Measurements from ENCODE around the gene CTDNEP1.
A peak's percentile ranks its signal among the peaks of the same experiment; 100 is the strongest.

Gene CTDNEP1

GRCh38 chr17:7215136-7215638 is 36.3 kb downstream of the CTDNEP1 start:
- DNase-seq (ENCODE audit: low spot score) = no peak

GRCh38 chr17:7214300-7215135 is 37.0 kb downstream of the CTDNEP1 start:
- peak; percentile 94 for DNase-seq (ENCODE audit: low spot score)

GRCh38 chr17:7213895-7214299 is 37.6 kb downstream of the CTDNEP1 start:
- DNase-seq (ENCODE audit: low spot score) = peak; percentile 82

- no peak for DNase-seq (ENCODE audit: low spot score)
Observed at GRCh38 chr17:7211491-7212273, 39.9 kb downstream of the CTDNEP1 start.

- DNase-seq (ENCODE audit: low spot score) = no peak
Observed at GRCh38 chr17:7208754-7209460, 42.6 kb downstream of the CTDNEP1 start.

GRCh38 chr17:7208027-7208571 is 43.4 kb downstream of the CTDNEP1 start:
- DNase-seq (ENCODE audit: low spot score) = peak; percentile 42

- no peak for DNase-seq (ENCODE audit: low spot score)
Observed at GRCh38 chr17:7207120-7208001, 44.2 kb downstream of the CTDNEP1 start.

GRCh38 chr17:7205561-7205960 is 46.0 kb downstream of the CTDNEP1 start:
- no peak for DNase-seq (ENCODE audit: low spot score)

- DNase-seq (ENCODE audit: low spot score) = peak; percentile 96
Observed at GRCh38 chr17:7204828-7205461, 46.6 kb downstream of the CTDNEP1 start.

GRCh38 chr17:7204336-7204735 is 47.2 kb downstream of the CTDNEP1 start:
- no peak for DNase-seq (ENCODE audit: low spot score)

GRCh38 chr17:7203391-7203790 is 48.1 kb downstream of the CTDNEP1 start:
- no peak for DNase-seq (ENCODE audit: low spot score)

- no peak for DNase-seq (ENCODE audit: low spot score)
Observed at GRCh38 chr17:7196651-7197401, 54.7 kb downstream of the CTDNEP1 start.

- no peak for DNase-seq (ENCODE audit: low spot score)
Observed at GRCh38 chr17:7195971-7196370, 55.6 kb downstream of the CTDNEP1 start.

All from iPS-NIHi11 (cell line).